Renal pelvis (tissue), 12 donors: ENCODE measurements around the gene TBP. TPM values are rescaled to one million over a fixed set of nuclear protein-coding genes. Genes with fewer than 3 reads are reported as not detected.
"Not testable (repeated sequence)": the region's sequence is repeated elsewhere in the genome, so short reads cannot be mapped to it uniquely, and the experiment has no call there.

Source experiments
- DNase-seq: peaks from one replicate; pipeline ENCODE4 v3.0.0-alpha.2; 2013
- long read RNA-seq, 16 experiments: transcript quantifications; one replicate each; lab custom pipeline, GENCODE V29; 2026
- polyA plus RNA-seq, 3 donors: library from polyadenylated mRNA; unstranded; fragments of 120-200 nt; gene quantifications; one replicate each; pipeline ENCODE4 v1.2.1, GENCODE V29; 2013; ENCODE audit not compliant: insufficient read length in 3 of 3

The TBP gene
- polyA plus RNA-seq: 10 to 100 TPM; 20.6 to 25.2 (median 23.7) TPM
- long read RNA-seq, donor 1, partial matches to known transcripts: 5 of 10 reads
- long read RNA-seq, donor 1, other reads (novel, unspliced or antisense): 0 of 10 reads
- long read RNA-seq, donor 2, transcript TBP-202 (8 exons, 1,903 nt): major isoform, 5 of 39 reads
- long read RNA-seq, donor 2, partial matches to known transcripts: 30 of 39 reads
- long read RNA-seq, donor 2, other reads (novel, unspliced or antisense): 0 of 39 reads
- long read RNA-seq, donor 3, partial matches to known transcripts: 0 of 7 reads
- long read RNA-seq, donor 3, other reads (novel, unspliced or antisense): 0 of 7 reads
- long read RNA-seq, donor 4, transcript TBP-202 (8 exons, 1,903 nt): major isoform, 5 of 14 reads
- long read RNA-seq, donor 4, partial matches to known transcripts: 5 of 14 reads
- long read RNA-seq, donor 4, other reads (novel, unspliced or antisense): 0 of 14 reads
- long read RNA-seq, donor 5, partial matches to known transcripts: 0 of 1 reads
- long read RNA-seq, donor 5, other reads (novel, unspliced or antisense): 0 of 1 reads
- long read RNA-seq, donor 6, partial matches to known transcripts: 6 of 11 reads
- long read RNA-seq, donor 6, other reads (novel, unspliced or antisense): 0 of 11 reads
- long read RNA-seq, donor 7, transcript TBP-202 (8 exons, 1,903 nt): major isoform, 7 of 25 reads
- long read RNA-seq, donor 7, partial matches to known transcripts: 18 of 25 reads
- long read RNA-seq, donor 7, other reads (novel, unspliced or antisense): 0 of 25 reads
- long read RNA-seq, donor 8, partial matches to known transcripts: 17 of 22 reads
- long read RNA-seq, donor 8, other reads (novel, unspliced or antisense): 0 of 22 reads
- long read RNA-seq, donor 9, transcript TBP-202 (8 exons, 1,903 nt): major isoform, 5 of 49 reads
- long read RNA-seq, donor 9, partial matches to known transcripts: 41 of 49 reads
- long read RNA-seq, donor 9, other reads (novel, unspliced or antisense): 0 of 49 reads
- long read RNA-seq, donor 10, transcript TBP-202 (8 exons, 1,903 nt): major isoform, 6 of 28 reads
- long read RNA-seq, donor 10, partial matches to known transcripts: 20 of 28 reads
- long read RNA-seq, donor 10, other reads (novel, unspliced or antisense): 0 of 28 reads
- long read RNA-seq, donor 11, partial matches to known transcripts: 23 of 24 reads
- long read RNA-seq, donor 11, other reads (novel, unspliced or antisense): 0 of 24 reads
- long read RNA-seq, donor 12, partial matches to known transcripts: 67 of 73 reads
- long read RNA-seq, donor 12, other reads (novel, unspliced or antisense): 0 of 73 reads
- long read RNA-seq, donor 13, partial matches to known transcripts: 14 of 16 reads
- long read RNA-seq, donor 13, other reads (novel, unspliced or antisense): 0 of 16 reads
- long read RNA-seq, donor 14, partial matches to known transcripts: 67 of 139 reads
- long read RNA-seq, donor 14, other reads (novel, unspliced or antisense): 70 of 139 reads
- long read RNA-seq, donor 15, partial matches to known transcripts: 0 of 5 reads
- long read RNA-seq, donor 15, other reads (novel, unspliced or antisense): 0 of 5 reads
- long read RNA-seq, donor 16, partial matches to known transcripts: 7 of 14 reads
- long read RNA-seq, donor 16, other reads (novel, unspliced or antisense): 0 of 14 reads

- DNase-seq: peak; percentile 98
These were observed at the start of gene TBP for GRCh38 chr6:170554013-170554795. Gene TBP (plus strand): TSS chr6:170554369. CDS start chr6:170557030, 2,661 bp downstream.

DNA sequence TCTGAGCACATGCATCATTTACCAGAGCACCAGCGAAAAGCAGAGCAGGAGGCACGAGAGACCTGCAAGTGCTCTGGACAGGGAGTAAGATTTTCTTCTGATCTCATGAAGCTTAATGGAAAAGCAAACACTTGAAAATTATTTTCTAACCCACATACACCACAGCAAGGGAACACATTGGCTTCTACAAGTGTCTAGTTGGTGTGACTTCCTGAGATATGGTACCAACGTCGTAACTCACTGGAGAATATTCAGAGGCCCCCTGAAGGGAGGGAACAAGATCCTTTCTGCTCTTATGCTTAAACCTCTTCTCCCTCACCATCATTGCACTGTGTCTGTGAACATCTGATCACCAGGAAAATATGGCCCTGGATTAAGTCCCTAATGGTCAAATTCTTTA lies 49.7 kb upstream of the TBP start:
- no peak for DNase-seq

DNA sequence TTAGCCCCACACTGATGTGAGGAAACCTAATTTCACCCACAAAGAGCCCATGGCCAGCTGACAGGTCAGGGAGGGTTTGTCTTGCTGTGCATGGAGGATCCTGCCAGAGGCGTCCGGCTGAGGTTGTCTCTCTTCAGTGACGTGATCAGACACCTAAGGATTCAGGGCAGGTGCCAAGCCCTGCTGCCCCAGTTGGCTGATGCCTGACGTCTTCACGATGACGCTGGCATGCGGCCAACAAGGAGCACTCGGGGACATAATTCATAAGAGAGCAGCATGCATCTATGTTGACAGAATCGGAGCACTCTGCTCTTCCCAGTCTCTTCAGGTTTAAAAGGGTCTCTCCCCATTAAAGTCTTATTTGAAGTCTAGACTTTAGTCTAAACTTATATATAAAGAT lies 48.9 kb upstream of the TBP start:
- no peak for DNase-seq

DNA sequence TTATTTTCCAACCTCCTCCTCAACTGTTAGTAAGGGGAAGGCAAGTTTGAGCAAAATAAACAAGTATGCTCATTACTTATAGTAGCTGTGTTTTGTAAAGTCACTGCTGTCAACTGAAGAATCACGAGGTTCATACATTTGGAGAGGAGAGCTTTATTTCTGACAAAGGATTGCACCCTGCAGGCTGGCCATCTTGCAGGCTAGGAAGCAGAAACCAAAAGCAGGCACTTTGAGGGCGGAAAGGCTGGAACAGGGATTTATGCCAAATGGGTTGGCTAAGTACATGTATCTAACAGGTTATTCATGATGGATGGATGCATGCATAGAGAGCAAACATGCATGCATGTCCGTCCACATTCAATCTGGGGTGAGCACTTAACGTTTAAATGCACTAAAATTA lies 47.7 kb upstream of the TBP start:
- DNase-seq: no peak

DNA sequence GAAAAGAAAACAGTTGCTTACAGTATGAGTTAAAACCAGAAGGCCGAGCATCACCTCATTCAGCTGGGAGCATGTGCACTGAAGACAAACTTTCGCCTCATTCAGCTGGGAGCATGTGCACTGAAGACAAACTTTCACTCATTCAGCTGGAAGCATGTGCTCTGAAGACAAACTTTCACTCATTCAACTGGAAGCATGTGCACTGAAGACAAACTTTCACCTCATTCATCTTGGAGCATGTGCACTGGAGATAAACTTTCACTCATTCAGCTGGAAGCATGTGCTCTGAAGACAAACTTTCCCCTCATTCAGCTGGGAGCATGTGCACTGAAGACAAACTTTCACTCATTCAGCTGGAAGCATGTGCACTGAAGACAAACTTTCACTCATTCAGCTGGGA lies 46.4 kb upstream of the TBP start:
- DNase-seq: not testable (repeated sequence)

GRCh38 chr6:170508275-170508674 lies 45.9 kb upstream of the TBP start:
- DNase-seq: not testable (repeated sequence)

DNA sequence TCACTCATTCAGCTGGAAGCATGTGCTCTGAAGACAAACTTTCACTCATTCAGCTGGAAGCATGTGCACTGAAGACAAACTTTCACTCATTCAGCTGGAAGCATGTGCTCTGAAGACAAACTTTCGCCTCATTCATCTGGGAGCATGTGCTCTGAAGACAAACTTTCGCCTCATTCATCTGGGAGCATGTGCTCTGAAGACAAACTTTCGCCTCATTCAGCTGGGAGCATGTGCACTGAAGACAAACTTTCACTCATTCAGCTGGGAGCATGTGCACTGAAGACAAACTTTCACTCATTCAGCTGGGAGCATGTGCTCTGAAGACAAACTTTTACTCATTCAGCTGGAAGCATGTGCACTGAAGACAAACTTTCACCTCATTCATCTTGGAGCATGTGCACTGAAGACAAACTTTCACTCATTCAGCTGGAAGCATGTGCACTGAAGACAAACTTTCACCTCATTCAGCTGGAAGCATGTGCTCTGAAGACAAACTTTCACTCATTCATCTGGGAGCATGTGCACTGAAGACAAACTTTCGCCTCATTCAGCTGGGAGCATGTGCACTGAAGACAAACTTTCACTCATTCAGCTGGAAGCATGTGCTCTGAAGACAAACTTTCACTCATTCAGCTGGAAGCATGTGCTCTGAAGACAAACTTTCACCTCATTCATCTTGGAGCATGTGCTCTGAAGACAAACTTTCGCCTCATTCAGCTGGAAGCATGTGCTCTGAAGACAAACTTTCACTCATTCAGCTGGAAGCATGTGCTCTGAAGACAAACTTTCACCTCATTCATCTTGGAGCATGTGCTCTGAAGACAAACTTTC lies 45.1 kb upstream of the TBP start:
- DNase-seq: not testable (repeated sequence)

DNA sequence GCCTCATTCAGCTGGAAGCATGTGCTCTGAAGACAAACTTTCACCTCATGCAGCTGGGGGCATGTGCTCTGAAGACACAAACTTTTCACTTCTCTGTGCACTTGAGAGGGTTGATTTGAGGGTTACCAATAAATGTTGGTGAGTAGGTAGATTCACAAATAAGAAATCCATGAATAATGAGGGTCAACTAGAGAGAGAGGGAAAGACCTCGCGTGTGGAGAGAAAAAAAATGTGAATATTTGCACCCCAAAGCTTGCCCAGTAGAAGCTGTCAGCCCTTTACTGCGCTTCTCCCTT lies 44.5 kb upstream of the TBP start:
- DNase-seq: no peak

GRCh38 chr6:170510631-170511030 lies 43.5 kb upstream of the TBP start:
- DNase-seq: no peak

DNA sequence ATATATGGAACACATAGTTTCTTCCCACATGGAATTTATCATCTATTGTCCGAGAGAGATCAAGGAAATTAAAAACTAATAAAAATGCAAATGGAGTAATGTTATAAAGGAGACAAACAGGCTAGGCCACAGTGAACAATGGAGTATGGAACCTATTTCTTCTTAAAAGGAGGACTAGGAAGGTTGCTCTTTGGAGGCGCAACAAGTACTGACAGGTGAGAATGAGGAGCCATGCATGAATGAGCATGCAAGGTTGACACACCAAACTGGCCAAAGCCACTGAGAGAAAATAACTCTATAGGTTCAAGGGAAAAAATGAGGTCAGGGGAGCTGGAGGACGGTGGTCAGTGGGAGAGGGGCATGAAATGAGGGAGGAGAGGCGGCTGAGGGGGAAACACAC lies 41.9 kb upstream of the TBP start:
- no peak for DNase-seq

DNA sequence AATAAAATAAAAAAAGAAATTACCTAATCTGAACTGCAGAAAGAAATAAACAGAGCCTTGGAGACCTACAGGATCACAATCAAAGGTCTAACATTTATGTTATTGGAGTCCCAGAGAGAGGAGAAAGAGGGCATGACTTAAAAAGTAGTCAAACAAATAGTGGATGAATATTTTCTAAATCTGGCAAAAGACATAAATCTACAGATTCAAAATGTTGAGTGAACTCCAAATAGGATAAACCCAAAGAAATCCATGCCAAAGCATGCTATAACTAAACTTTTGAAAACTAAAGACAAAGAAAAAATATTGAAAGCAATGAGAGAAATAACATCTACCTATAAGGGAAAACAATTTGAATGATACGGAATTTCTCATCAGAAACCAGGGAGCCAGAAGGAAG lies 39.3 kb upstream of the TBP start:
- no peak for DNase-seq

GRCh38 chr6:170516783-170517616 lies 37.2 kb upstream of the TBP start:
- DNase-seq: peak; percentile 27

- DNase-seq: no peak
These were observed 31.5 kb upstream of the TBP start for GRCh38 chr6:170522565-170523183.

- DNase-seq: no peak
These were observed 30.7 kb upstream of the TBP start for GRCh38 chr6:170523256-170524171.

DNA sequence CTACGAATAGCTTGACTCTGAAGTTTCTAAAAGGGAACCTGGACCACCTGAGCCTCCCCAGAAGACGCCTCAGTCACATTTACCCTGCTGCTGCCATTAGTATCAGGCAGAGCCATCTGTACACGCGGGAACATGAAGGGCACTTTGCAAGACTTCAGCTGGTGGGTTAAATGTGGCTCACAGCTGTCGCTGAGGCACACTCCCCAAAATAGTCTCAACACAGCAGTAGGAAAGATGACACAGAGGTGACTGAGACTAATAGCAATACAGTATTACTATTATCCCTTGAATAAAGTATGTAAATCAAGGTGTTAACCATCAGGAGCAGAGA lies 30.0 kb upstream of the TBP start:
- no peak for DNase-seq

- DNase-seq: no peak
These were observed 28.4 kb upstream of the TBP start for GRCh38 chr6:170525795-170526194.

GRCh38 chr6:170527995-170528394 lies 26.2 kb upstream of the TBP start:
- not testable (repeated sequence) for DNase-seq
